ENCODE measurements around the gene CLEC20A. TPM values are rescaled to one million over a fixed set of nuclear protein-coding genes. Genes with fewer than 3 reads are reported as not detected.

CLEC20A gene
- total RNA-seq, 2 experiments from 2014 or later, result not detected

DNA sequence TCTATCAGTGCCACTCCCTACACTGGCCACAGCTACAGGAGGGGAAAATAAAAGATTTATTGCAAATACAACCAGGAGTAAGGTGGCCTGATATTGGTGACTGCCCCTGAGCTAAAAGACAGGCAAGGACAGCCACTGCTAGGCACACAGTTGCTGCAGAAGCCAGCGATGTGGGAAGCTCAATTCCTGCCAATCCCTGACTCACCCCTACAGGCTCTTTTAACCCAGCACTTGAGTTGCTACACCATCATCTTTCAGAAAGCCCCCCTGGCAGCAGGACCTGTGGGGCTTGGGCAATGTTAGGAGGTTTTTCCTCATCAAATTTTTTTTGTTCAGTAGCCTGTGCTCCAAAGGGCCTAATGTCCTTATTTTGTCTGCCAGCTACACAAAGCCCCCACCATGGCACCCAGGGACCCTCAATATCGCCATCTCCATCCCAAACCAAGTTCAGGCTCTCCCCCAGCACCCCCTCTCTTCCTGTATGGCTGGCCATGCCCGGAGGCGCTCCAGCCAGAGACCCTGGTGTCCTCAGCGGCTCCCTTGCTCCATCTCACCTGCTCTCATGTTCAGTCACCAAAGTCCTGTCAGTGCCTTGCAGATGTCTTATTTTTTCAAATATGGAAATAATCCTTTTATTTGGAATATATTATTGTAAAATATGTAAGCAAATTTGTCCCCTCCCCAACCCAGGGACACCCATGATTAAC is 13.4 kb downstream of the CLEC20A start:
- no peak for DNase-seq
- CTCF ChIA-PET, result no interaction called here
- H3K9me3 Mint-ChIP-seq, result no peaks in the 10 kb centered on the region
- H3K4me3 Mint-ChIP-seq, result no peak overlapping the region
- no peak overlapping the region for H3K27ac Mint-ChIP-seq
- intact Hi-C loops (cut with micrococcal nuclease), result no loop called here
- no peaks in the 10 kb centered on the region for H3K4me1 Mint-ChIP-seq (ENCODE audit: low read depth)
- peaks cover 13% of the 10 kb centered on the region for H3K27me3 Mint-ChIP-seq (ENCODE audit: low read depth)
- H3K36me3 Mint-ChIP-seq (ENCODE audit: low read depth), result no peaks in the 10 kb centered on the region

DNA sequence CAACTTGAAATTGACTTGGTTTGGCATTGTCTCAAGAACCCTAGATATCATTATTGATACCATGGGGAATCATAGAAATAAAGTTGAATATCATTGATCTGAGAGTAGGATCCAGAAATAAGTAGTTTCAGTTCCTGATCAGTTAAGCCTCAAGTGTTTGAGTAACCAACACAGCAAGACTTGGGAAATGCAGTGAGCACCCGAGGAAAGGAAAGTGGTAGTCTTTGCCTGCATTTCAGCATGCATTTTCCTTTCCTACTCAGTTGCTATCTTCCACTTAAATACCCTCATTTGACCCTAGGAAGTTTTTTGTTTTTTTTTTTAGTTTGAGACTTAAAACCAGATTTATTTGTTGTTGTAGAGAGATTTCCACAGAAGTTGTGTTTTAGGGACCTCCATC is 18.9 kb downstream of the CLEC20A start:
- no peaks in the 10 kb centered on the region for H3K9me3 Mint-ChIP-seq
- H3K4me1 Mint-ChIP-seq (ENCODE audit: low read depth), result no peaks in the 10 kb centered on the region
- intact Hi-C loops (cut with micrococcal nuclease), result no loop called here
- H3K36me3 Mint-ChIP-seq (ENCODE audit: low read depth), result no peaks in the 10 kb centered on the region
- peaks cover 12% of the 10 kb centered on the region for H3K27me3 Mint-ChIP-seq (ENCODE audit: low read depth)
- no peak overlapping the region for H3K27ac Mint-ChIP-seq
- no peak overlapping the region for H3K4me3 Mint-ChIP-seq
- no peak for DNase-seq
- CTCF ChIA-PET, result no interaction called here

DNA sequence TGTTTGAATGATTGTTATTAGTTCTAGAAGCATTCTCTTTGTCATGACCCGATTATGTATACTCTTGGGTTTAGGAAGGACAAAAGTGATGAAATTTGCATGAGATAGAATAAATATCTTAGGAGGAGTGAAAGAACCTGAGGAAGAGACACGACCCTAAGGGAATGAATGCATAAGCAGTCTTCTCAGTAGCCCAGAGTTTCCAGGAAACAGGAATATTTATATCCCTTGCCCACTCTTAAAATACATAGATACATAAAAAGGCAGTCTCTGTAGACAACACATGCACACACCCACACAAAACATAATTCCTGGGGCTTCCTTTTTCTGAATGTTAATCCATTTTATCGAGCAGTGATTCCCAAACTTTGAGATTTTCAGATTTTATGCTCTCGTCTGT is 19.4 kb downstream of the CLEC20A start:
- no peaks in the 10 kb centered on the region for H3K36me3 Mint-ChIP-seq (ENCODE audit: low read depth)
- H3K4me3 Mint-ChIP-seq, result no peak overlapping the region
- H3K9me3 Mint-ChIP-seq, result no peaks in the 10 kb centered on the region
- no peak overlapping the region for H3K27ac Mint-ChIP-seq
- peaks cover 12% of the 10 kb centered on the region for H3K27me3 Mint-ChIP-seq (ENCODE audit: low read depth)
- intact Hi-C loops (cut with micrococcal nuclease), result no loop called here
- no peak for DNase-seq
- CTCF ChIA-PET, result no interaction called here
- H3K4me1 Mint-ChIP-seq (ENCODE audit: low read depth), result no peaks in the 10 kb centered on the region

DNA sequence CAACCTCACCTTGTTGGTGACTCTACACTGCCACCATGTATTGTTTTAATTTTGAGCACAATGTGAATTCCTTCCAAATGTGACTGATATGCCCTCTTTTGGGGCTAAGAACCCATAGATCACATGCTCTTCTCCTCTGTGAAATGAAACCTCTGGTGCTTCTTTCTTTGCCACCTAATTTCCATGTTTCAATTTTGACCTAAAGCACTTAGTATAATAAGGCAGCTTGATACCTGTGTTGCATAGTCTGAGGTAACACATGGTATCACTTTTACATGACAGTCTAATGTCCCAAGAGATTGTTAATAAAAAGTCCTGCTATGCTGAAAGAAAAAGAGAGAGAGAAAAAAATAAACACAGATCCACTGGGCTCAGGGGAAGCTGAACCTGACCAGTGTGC is 24.2 kb downstream of the CLEC20A start:
- Mint-ChIP-seq H3K27ac (no peak overlapping the region), H3K4me1 (ENCODE audit: low read depth) (no peaks in the 10 kb centered on the region), H3K9me3 (no peaks in the 10 kb centered on the region), H3K36me3 (ENCODE audit: low read depth) (no peaks in the 10 kb centered on the region), H3K27me3 (ENCODE audit: low read depth) (peaks cover 11% of the 10 kb centered on the region), H3K4me3 (no peak overlapping the region)
- no peak for DNase-seq
- CTCF ChIA-PET, result interaction anchor here (1.2 to 1.3 kb wide), 2 partner anchors 23 to 29 kb away, joined by 3 read pairs; no protein-coding TSS in a partner anchor
- intact Hi-C loops (cut with micrococcal nuclease), result no loop called here

DNA sequence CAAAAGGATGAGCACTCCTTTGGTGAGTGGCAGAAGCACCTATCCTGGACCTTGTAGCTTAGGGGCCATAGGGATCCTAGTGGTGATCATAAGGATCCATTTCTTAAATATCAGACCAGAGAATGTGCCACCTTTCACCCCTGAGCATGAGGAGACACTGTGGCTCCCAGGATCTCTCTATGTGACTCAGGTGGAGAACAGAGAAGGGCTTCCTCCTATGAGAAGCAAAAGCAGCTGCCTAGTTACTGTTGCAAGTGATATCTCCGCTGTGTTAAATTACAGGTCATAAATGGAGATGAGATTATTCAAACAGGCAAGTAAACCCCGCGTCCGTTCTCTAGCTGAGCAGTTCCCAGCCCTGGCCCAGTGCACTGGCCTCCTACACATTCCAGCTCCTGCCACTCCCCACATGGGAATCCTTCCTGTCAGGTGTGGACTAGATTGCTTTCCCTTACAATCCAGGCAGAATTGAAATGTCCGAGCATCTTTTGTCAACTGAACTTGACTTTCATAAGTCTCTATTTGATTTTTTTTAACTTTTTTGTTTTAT is 26.3 kb downstream of the CLEC20A start:
- Mint-ChIP-seq H3K4me3 (no peak overlapping the region), H3K27ac (no peak overlapping the region), H3K9me3 (no peaks in the 10 kb centered on the region), H3K27me3 (ENCODE audit: low read depth) (peaks cover 10% of the 10 kb centered on the region), H3K4me1 (ENCODE audit: low read depth) (no peaks in the 10 kb centered on the region), H3K36me3 (ENCODE audit: low read depth) (no peaks in the 10 kb centered on the region)
- no peak for DNase-seq
- intact Hi-C loops (cut with micrococcal nuclease), result no loop called here
- CTCF ChIA-PET, result no interaction called here

DNA sequence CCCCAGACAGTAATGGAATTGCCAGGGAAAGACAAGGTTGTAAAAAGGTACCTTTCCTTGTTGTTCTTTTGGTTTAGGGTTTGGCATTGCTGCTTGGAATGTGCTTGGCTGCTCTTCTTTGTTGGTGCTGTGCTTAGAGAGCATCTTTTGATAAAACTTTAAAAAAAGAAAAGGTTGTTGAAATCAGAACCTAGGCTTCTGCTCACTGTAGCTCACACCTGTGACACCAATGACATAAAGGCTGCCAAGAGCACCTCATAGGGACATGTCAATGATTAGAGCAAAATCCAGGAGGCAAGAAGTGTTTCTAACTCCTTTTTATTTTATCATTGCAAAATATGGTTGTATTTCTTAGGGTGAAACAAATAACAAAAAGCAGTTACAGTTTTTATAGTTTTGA is 28.9 kb downstream of the CLEC20A start:
- Mint-ChIP-seq H3K36me3 (ENCODE audit: low read depth) (no peaks in the 10 kb centered on the region), H3K9me3 (no peaks in the 10 kb centered on the region), H3K27ac (no peak overlapping the region), H3K4me3 (no peak overlapping the region), H3K27me3 (ENCODE audit: low read depth) (peaks cover 9% of the 10 kb centered on the region), H3K4me1 (ENCODE audit: low read depth) (no peaks in the 10 kb centered on the region)
- DNase-seq, result no peak
- CTCF ChIA-PET, result no interaction called here
- intact Hi-C loops (cut with micrococcal nuclease), result no loop called here

DNA sequence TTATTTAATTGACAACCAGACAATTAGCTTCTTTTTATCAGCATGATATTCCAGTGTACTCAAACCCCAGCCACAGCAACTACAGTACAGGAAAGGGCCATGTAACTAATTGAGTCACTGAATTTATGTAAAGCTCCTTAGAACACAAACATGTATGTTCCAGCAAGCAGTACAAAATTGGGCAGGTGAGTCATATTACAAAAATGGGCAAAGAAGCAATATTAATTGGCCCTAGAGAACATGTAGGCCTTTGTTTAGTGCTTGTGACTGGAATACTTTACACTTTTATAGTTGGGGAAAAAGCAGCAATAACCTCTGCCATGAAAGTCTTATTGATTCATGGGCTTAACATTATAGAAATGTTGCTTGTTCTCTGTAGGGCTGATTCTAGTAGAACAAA is 31.8 kb downstream of the CLEC20A start:
- Mint-ChIP-seq H3K27me3 (ENCODE audit: low read depth) (peaks cover 4% of the 10 kb centered on the region), H3K27ac (no peak overlapping the region), H3K4me1 (ENCODE audit: low read depth) (no peaks in the 10 kb centered on the region), H3K36me3 (ENCODE audit: low read depth) (no peaks in the 10 kb centered on the region), H3K9me3 (no peaks in the 10 kb centered on the region), H3K4me3 (no peak overlapping the region)
- CTCF ChIA-PET, result interaction anchor here (0.7 to 0.9 kb wide), 2 partner anchors 37 to 50 kb away, joined by 3 read pairs; no protein-coding TSS in a partner anchor
- DNase-seq, result no peak
- intact Hi-C loops (cut with micrococcal nuclease), result no loop called here

DNA sequence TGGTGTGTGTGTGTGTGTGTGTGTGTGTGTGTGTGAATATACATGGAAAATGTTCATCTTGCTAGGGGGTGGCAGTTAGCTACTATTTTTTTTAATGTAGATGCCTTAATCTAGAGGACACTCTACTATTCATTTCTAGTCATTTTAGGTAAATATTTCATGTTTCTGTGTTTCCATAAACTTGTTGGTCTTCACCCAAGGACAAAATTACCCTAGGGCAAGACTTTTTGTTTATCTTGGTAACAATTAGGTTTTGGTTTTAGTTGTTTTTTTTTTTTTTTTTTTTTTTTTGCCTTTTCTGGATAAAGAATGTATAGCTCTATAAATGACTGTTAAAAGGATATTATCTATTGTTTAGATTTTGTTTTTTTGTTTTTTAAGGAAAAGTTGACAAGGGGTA is 32.2 kb downstream of the CLEC20A start:
- intact Hi-C loops (cut with micrococcal nuclease), result no loop called here
- Mint-ChIP-seq H3K9me3 (no peaks in the 10 kb centered on the region), H3K4me3 (no peak overlapping the region), H3K27me3 (ENCODE audit: low read depth) (peaks cover 4% of the 10 kb centered on the region), H3K27ac (no peak overlapping the region), H3K36me3 (ENCODE audit: low read depth) (no peaks in the 10 kb centered on the region), H3K4me1 (ENCODE audit: low read depth) (no peaks in the 10 kb centered on the region)
- DNase-seq, result no peak
- CTCF ChIA-PET, result interaction anchor here (0.7 to 0.9 kb wide), 2 partner anchors 37 to 50 kb away, joined by 3 read pairs; no protein-coding TSS in a partner anchor

DNA sequence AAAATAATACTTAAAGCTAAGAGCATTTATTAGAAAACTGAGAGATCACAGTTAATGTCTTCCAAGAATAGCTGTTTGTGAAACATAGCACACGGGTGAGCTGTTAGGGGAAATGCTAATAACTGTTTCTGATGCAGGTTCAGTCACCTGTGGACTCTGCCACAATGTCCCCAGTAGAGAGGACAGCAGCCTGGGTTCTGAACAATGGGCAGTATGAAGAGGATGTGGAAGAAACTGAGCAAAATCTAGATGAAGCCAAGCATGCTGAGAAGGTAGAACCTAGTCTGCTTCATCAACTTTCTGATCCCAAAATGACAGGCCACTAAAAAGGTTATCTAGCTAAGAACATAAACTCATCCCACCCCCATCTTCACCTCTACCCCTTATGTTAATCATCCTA is 32.6 kb downstream of the CLEC20A start:
- H3K4me3 Mint-ChIP-seq, result no peak overlapping the region
- DNase-seq, result no peak
- H3K36me3 Mint-ChIP-seq (ENCODE audit: low read depth), result no peaks in the 10 kb centered on the region
- no peak overlapping the region for H3K27ac Mint-ChIP-seq
- no peaks in the 10 kb centered on the region for H3K9me3 Mint-ChIP-seq
- intact Hi-C loops (cut with micrococcal nuclease), result no loop called here
- peaks cover 4% of the 10 kb centered on the region for H3K27me3 Mint-ChIP-seq (ENCODE audit: low read depth)
- CTCF ChIA-PET, result interaction anchor here (0.9 kb wide), 1 partner anchor 38 kb away, joined by 3 read pairs; no protein-coding TSS in a partner anchor
- no peaks in the 10 kb centered on the region for H3K4me1 Mint-ChIP-seq (ENCODE audit: low read depth)

DNA sequence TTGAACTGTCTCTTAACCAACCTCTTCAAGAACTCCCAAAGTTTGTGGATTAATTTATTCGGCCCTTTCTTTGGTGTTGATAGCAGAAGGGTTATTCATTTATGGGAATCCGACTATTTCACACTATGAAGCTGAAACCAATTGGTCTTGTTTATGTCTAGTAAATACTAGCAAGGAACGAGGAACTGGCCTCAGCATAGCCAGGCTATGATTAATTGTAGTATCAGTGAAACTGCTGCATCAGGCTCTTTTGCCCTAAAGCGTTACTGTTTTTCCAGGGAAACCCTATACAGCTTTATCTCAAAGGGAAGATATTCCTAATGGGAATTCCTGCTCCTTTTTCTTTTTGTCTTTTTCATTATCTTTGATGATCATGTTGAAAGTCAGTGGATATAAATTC is 35.1 kb downstream of the CLEC20A start:
- no peak for DNase-seq
- H3K36me3 Mint-ChIP-seq (ENCODE audit: low read depth), result no peaks in the 10 kb centered on the region
- intact Hi-C loops (cut with micrococcal nuclease), result no loop called here
- no peaks in the 10 kb centered on the region for H3K4me1 Mint-ChIP-seq (ENCODE audit: low read depth)
- H3K4me3 Mint-ChIP-seq, result no peak overlapping the region
- no peak overlapping the region for H3K27ac Mint-ChIP-seq
- CTCF ChIA-PET, result no interaction called here
- peaks cover 4% of the 10 kb centered on the region for H3K27me3 Mint-ChIP-seq (ENCODE audit: low read depth)
- H3K9me3 Mint-ChIP-seq, result no peaks in the 10 kb centered on the region

DNA sequence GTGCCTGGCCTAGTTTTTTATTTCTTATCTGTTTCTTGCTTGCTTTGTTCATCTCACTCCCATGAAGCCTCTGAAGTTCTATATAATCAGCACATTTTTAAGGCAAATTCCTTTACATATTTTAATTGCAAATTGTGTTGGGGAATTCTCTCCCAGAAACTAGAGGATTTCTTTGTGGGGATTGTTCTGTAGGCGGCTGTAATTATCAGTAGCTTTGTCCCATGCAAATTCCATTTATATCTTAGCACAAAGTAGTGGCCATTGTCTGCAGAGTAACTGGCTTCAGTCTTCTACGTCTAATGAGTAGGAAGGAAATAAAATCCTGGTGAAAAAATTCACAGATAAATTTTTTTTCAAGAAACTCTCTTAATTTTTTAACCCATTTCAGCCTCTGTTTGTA is 35.7 kb downstream of the CLEC20A start:
- Mint-ChIP-seq H3K9me3 (no peaks in the 10 kb centered on the region), H3K27ac (no peak overlapping the region), H3K4me3 (no peak overlapping the region), H3K27me3 (ENCODE audit: low read depth) (peaks cover 4% of the 10 kb centered on the region), H3K4me1 (ENCODE audit: low read depth) (no peaks in the 10 kb centered on the region), H3K36me3 (ENCODE audit: low read depth) (no peaks in the 10 kb centered on the region)
- no peak for DNase-seq
- intact Hi-C loops (cut with micrococcal nuclease), result no loop called here
- CTCF ChIA-PET, result no interaction called here

DNA sequence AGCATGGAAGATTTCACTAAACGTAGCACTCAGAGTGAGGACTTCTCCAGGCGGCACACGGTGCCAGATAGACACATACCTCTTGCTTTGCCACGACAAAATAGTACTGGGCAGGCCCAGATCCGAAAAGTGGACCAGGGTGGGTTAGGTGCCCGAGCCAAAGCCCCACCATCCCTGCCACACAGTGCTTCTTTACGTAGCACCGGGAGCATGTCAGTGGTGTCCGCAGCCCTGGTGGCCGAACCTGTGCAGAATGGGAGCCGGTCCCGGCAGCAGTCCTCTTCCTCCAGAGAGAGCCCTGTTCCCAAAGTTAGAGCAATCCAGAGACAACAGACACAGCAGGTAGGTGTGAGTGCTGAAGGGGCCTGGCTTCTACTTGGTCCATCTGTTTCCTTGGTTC is 38.6 kb downstream of the CLEC20A start:
- no peaks in the 10 kb centered on the region for H3K4me1 Mint-ChIP-seq (ENCODE audit: low read depth)
- DNase-seq, result no peak
- H3K36me3 Mint-ChIP-seq (ENCODE audit: low read depth), result no peaks in the 10 kb centered on the region
- H3K9me3 Mint-ChIP-seq, result no peaks in the 10 kb centered on the region
- H3K4me3 Mint-ChIP-seq, result no peak overlapping the region
- intact Hi-C loops (cut with micrococcal nuclease), result no loop called here
- no peak overlapping the region for H3K27ac Mint-ChIP-seq
- H3K27me3 Mint-ChIP-seq (ENCODE audit: low read depth), result no peaks in the 10 kb centered on the region
- CTCF ChIA-PET, result interaction anchor here (0.6 kb wide), 1 partner anchor 11 kb away, joined by 3 read pairs; no protein-coding TSS in a partner anchor

DNA sequence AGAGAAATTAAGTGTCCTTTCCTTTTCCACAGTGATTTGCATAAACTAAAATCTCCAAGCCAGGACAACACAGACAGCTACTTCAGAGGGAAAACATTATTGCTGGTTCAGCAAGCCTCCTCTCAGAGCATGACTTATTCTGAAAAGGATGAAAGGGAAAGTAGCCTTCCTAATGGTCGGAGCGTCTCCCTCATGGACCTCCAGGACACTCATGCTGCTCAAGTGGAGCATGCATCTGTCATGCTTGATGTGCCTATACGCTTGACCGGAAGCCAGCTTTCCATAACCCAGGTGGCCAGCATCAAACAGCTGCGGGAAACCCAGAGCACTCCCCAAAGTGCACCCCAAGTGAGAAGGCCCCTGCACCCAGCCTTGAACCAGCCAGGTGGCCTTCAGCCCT is 39.1 kb downstream of the CLEC20A start:
- CTCF ChIA-PET, result no interaction called here
- no peak overlapping the region for H3K4me3 Mint-ChIP-seq
- H3K9me3 Mint-ChIP-seq, result no peaks in the 10 kb centered on the region
- H3K27me3 Mint-ChIP-seq (ENCODE audit: low read depth), result no peaks in the 10 kb centered on the region
- no peak for DNase-seq
- H3K36me3 Mint-ChIP-seq (ENCODE audit: low read depth), result no peaks in the 10 kb centered on the region
- no peak overlapping the region for H3K27ac Mint-ChIP-seq
- intact Hi-C loops (cut with micrococcal nuclease), result no loop called here
- no peaks in the 10 kb centered on the region for H3K4me1 Mint-ChIP-seq (ENCODE audit: low read depth)

All from activated naive CD4-positive, alpha-beta T cell treated with anti-CD3 and anti-CD28 coated beads for 36 hours (primary cell).